ENCODE results near the gene SARS2. TPM values are rescaled to one million over a fixed set of nuclear protein-coding genes. Genes with fewer than 3 reads are reported as not detected.
"Not testable (repeated sequence)": the region's sequence is repeated elsewhere in the genome, so short reads cannot be mapped to it uniquely, and the experiment has no call there.

SARS2 gene
- total RNA-seq, 1 donor from 2014 or later, result 36.7 TPM

DNA sequence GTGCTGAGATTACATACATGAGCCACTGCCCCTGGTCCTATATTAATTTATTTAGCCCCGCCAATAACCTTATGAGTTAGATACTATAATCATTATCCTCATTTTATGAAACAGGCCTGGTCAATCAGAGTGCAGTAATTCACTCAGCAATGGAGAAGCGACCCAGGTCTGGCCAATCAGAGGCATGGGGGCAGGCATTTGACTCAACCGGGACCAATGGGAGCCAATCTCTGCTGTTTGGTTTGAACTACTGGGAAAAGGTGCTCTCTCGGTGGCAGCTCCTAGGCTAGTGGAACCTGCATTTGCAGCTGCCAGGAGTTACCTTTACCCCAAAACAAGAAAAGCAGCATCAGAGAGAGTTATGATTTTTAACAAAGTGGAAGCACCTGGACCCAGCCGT lies 37.7 kb downstream of the SARS2 start:
- Mint-ChIP-seq H3K9me3 (ENCODE audit: unreplicated experiment) (no peaks in the 10 kb centered on the region), H3K36me3 (ENCODE audit: low read depth, unreplicated experiment) (peaks cover 11% of the 10 kb centered on the region), H3K27ac (ENCODE audit: unreplicated experiment) (no peak overlapping the region), H3K4me1 (ENCODE audit: unreplicated experiment) (no peaks in the 10 kb centered on the region), H3K27me3 (ENCODE audit: unreplicated experiment) (peaks cover 3% of the 10 kb centered on the region), H3K4me3 (ENCODE audit: unreplicated experiment) (peak overlapping the region; percentile 57)
- no peak for DNase-seq (ENCODE audit: low spot score)
- TF ChIP-seq, protein P1, sequence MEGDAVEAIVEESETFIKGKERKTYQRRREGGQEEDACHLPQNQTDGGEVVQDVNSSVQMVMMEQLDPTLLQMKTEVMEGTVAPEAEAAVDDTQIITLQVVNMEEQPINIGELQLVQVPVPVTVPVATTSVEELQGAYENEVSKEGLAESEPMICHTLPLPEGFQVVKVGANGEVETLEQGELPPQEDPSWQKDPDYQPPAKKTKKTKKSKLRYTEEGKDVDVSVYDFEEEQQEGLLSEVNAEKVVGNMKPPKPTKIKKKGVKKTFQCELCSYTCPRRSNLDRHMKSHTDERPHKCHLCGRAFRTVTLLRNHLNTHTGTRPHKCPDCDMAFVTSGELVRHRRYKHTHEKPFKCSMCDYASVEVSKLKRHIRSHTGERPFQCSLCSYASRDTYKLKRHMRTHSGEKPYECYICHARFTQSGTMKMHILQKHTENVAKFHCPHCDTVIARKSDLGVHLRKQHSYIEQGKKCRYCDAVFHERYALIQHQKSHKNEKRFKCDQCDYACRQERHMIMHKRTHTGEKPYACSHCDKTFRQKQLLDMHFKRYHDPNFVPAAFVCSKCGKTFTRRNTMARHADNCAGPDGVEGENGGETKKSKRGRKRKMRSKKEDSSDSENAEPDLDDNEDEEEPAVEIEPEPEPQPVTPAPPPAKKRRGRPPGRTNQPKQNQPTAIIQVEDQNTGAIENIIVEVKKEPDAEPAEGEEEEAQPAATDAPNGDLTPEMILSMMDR (IDR thresholded peaks at IDR 0.05; ENCODE audit: unreplicated experiment), result no peak

DNA sequence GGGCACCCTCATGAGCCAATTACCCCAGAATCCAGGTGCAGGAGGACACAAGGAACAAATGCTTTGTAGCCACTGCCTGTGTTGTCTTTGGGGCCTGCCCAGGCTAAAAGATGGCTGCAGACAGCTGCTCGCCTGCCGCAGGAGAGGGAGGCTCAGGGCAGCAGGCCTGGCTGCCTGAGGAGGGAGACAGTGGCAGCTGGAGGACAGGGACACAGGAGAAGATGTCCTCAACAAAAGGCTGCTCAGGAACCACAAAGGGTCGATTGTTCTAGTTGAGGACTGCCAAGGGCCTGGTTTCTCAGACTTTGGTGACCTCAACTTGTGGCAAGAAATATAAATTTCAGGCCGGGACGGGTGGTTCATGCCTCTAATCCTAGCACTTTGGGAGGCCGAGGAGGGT lies 38.8 kb downstream of the SARS2 start:
- Mint-ChIP-seq H3K36me3 (ENCODE audit: low read depth, unreplicated experiment) (peaks cover 11% of the 10 kb centered on the region), H3K27ac (ENCODE audit: unreplicated experiment) (no peak overlapping the region), H3K27me3 (ENCODE audit: unreplicated experiment) (peaks cover 3% of the 10 kb centered on the region), H3K4me1 (ENCODE audit: unreplicated experiment) (no peaks in the 10 kb centered on the region), H3K4me3 (ENCODE audit: unreplicated experiment) (no peak overlapping the region), H3K9me3 (ENCODE audit: unreplicated experiment) (no peaks in the 10 kb centered on the region)
- DNase-seq (ENCODE audit: low spot score), result no peak
- TF ChIP-seq, protein P1 (IDR thresholded peaks at IDR 0.05; ENCODE audit: unreplicated experiment), result no peak

DNA sequence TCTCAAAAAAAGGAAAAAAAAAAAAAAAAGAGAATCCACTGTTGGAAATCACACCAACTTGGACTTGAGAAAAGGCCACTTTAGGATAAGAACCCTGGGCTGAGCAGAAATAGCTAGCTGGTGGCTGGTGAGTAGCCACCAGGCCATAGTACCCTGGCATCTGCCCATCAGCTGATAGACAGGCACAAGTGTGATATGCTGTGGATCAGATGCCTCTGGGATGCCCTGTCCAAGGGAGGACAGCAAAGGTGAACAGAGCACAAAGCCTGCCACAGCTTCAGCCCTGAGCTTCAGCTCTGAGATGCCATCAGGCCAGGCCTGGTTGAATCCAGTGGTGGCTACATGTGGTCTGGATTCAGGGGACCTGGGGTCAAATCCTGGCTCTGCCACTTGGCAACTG lies 39.9 kb downstream of the SARS2 start:
- Mint-ChIP-seq H3K4me1 (ENCODE audit: unreplicated experiment) (no peaks in the 10 kb centered on the region), H3K9me3 (ENCODE audit: unreplicated experiment) (no peaks in the 10 kb centered on the region), H3K36me3 (ENCODE audit: low read depth, unreplicated experiment) (peaks cover 11% of the 10 kb centered on the region), H3K27ac (ENCODE audit: unreplicated experiment) (no peak overlapping the region), H3K27me3 (ENCODE audit: unreplicated experiment) (peaks cover 6% of the 10 kb centered on the region), H3K4me3 (ENCODE audit: unreplicated experiment) (no peak overlapping the region)
- DNase-seq (ENCODE audit: low spot score), result no peak
- TF ChIP-seq, protein P1 (IDR thresholded peaks at IDR 0.05; ENCODE audit: unreplicated experiment), result no peak

DNA sequence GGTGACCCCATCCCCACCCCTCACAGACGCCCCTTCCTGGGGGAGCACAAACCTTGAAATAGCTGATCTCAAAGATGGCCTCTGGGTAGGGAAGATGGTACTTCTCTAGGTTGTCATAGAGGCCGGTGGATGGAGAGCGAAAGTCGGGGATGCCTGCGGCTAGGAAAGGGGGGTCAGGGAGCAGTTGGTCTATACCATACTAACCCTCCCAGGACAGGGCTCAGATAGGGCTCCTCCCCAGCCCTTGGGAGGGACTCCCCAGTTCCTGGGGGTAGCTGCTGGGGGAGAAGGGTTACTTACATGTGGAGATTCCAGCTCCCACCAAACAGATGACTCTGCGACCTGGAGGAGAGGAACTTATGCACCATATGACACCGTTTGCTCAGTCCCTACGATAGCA lies 40.8 kb downstream of the SARS2 start:
- Mint-ChIP-seq H3K4me1 (ENCODE audit: unreplicated experiment) (no peaks in the 10 kb centered on the region), H3K27ac (ENCODE audit: unreplicated experiment) (no peak overlapping the region), H3K36me3 (ENCODE audit: low read depth, unreplicated experiment) (peaks cover 10% of the 10 kb centered on the region), H3K27me3 (ENCODE audit: unreplicated experiment) (peaks cover 5% of the 10 kb centered on the region), H3K9me3 (ENCODE audit: unreplicated experiment) (no peaks in the 10 kb centered on the region), H3K4me3 (ENCODE audit: unreplicated experiment) (no peak overlapping the region)
- no peak for DNase-seq (ENCODE audit: low spot score)
- TF ChIP-seq, protein P1 (IDR thresholded peaks at IDR 0.05; ENCODE audit: unreplicated experiment), result no peak

DNA sequence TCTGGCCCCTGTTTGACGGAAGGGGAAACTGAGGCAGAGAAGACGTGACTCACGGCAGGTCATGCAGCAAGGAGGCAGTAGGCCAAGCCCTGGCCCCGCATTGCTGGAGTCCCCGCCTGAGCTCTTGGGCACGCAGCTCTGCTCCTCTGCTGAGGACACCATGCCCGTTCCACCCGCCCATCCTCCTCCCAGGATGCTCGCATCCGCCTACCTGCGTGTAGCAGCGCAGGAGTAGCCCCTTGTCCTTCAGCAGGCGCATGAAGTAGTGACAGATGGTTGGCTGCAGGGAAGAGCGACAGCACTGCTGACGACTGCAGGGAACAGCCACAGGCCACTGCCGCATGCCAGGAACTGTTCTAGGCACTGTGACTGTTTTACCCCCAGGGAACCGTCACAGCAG lies 41.7 kb downstream of the SARS2 start:
- Mint-ChIP-seq H3K36me3 (ENCODE audit: low read depth, unreplicated experiment) (peaks cover 7% of the 10 kb centered on the region), H3K27me3 (ENCODE audit: unreplicated experiment) (peaks cover 2% of the 10 kb centered on the region), H3K4me1 (ENCODE audit: unreplicated experiment) (no peaks in the 10 kb centered on the region), H3K4me3 (ENCODE audit: unreplicated experiment) (no peak overlapping the region), H3K27ac (ENCODE audit: unreplicated experiment) (no peak overlapping the region), H3K9me3 (ENCODE audit: unreplicated experiment) (no peaks in the 10 kb centered on the region)
- DNase-seq (ENCODE audit: low spot score), result no peak
- TF ChIP-seq, protein P1 (IDR thresholded peaks at IDR 0.05; ENCODE audit: unreplicated experiment), result no peak

DNA sequence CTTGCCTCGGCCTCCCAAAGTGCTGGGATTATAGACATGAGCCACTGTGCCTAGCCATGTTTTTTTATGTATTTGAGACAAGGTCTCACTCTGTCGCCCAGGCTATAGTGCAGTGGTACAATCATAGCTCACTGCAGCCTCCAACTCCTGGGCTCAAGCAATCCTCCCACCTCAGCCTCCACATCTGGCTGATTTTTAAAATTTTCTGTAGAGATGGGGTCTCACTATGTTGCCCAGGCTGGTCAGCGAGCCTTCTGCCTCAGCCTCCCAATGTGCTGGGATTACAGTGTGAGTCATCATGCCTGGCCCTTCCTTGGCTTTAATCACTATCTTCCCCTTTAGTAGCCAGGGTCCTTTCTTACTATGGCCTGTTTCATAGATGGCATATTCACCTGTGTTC lies 45.9 kb downstream of the SARS2 start:
- not testable (repeated sequence) for H3K27me3 Mint-ChIP-seq (ENCODE audit: unreplicated experiment); H3K9me3 Mint-ChIP-seq (ENCODE audit: unreplicated experiment); H3K4me1 Mint-ChIP-seq (ENCODE audit: unreplicated experiment); H3K27ac Mint-ChIP-seq (ENCODE audit: unreplicated experiment); H3K36me3 Mint-ChIP-seq (ENCODE audit: low read depth, unreplicated experiment); H3K4me3 Mint-ChIP-seq (ENCODE audit: unreplicated experiment); DNase-seq (ENCODE audit: low spot score)

Data from endothelial cell (in vitro differentiated cells).